ENCODE data around the gene TMEM237. TPM values are rescaled to one million over a fixed set of nuclear protein-coding genes. Genes with fewer than 3 reads are reported as not detected.
"Not testable (repeated sequence)": the region's sequence is repeated elsewhere in the genome, so short reads cannot be mapped to it uniquely, and the experiment has no call there.

The TMEM237 gene
- total RNA-seq, 1 donor from 2014 or later, result 55.3 TPM

DNA sequence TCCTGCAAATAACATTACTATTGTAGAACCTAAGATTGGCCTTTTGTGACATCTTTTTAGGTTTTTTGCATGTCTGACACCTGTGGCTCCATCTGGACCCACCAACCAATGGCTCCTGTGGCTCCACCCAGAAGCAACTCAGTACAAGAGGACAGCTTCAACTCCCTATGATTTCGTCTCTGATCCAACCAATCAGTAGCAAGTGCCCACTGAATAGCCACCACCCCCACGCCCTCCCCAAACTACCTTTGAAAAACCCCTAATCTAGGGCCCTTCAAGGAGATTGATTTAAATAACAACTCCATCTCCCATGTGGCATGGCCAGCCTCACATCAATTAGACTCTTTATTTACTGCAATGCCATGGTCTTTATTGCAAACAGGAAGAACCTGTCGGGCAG, 31.5 kb upstream of the TMEM237 start:
- Mint-ChIP-seq H3K36me3 (ENCODE audit: insufficient read depth) (no peaks in the 10 kb centered on the region), H3K27me3 (no peaks in the 10 kb centered on the region), H3K4me3 (ENCODE audit: low read depth) (no peak overlapping the region), H3K4me1 (ENCODE audit: low read depth) (peaks cover 4% of the 10 kb centered on the region), H3K27ac (no peak overlapping the region), H3K9me3 (ENCODE audit: low read depth) (peaks cover 4% of the 10 kb centered on the region)
- TF ChIP-seq, protein P1, sequence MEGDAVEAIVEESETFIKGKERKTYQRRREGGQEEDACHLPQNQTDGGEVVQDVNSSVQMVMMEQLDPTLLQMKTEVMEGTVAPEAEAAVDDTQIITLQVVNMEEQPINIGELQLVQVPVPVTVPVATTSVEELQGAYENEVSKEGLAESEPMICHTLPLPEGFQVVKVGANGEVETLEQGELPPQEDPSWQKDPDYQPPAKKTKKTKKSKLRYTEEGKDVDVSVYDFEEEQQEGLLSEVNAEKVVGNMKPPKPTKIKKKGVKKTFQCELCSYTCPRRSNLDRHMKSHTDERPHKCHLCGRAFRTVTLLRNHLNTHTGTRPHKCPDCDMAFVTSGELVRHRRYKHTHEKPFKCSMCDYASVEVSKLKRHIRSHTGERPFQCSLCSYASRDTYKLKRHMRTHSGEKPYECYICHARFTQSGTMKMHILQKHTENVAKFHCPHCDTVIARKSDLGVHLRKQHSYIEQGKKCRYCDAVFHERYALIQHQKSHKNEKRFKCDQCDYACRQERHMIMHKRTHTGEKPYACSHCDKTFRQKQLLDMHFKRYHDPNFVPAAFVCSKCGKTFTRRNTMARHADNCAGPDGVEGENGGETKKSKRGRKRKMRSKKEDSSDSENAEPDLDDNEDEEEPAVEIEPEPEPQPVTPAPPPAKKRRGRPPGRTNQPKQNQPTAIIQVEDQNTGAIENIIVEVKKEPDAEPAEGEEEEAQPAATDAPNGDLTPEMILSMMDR (IDR thresholded peaks at IDR 0.05; ENCODE audit: unreplicated experiment), result no peak
- DNase-seq (ENCODE audit: low spot score, unreplicated experiment), result no peak

DNA sequence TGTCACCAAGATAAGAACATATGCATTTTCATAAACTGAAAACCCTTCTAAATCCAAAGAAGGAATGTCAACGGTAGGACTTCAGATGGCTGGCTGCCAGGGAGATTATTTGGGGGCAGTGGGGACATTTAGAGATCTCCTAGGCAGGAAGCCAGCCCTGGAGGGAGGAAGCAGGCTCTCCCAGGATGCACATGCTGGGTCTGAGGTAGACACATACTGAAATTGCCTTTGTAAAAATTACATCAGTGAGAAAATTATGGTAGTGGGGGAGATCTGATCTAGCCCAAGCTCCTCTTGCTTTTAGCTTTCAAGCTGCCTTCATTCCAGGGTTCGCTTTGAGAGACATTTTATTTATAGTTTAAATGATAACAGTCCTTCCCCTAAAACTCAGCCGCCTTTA, 31.0 kb upstream of the TMEM237 start:
- peaks cover 4% of the 10 kb centered on the region for H3K9me3 Mint-ChIP-seq (ENCODE audit: low read depth)
- TF ChIP-seq, protein P1 (IDR thresholded peaks at IDR 0.05; ENCODE audit: unreplicated experiment), result no peak
- H3K4me3 Mint-ChIP-seq (ENCODE audit: low read depth), result no peak overlapping the region

DNA sequence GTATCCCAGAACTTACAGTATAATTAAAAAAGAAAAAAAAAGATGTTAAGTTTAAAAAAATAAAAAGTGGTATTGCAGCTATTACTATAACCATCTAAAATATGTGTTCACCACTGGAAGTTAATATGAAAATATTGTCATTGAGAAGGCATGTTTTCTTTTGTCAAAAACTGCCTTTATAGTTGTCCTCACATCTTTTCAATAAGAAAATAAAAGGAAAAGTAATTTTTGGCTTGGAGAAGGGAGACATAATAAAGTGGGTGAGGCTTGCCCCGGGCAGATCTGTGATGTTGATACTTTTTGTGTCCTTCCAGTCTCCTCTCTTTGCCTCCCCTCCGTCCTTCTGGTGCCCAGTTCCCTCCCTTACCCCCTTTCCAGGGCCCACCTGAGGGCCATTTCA, 30.2 kb upstream of the TMEM237 start:
- no peaks in the 10 kb centered on the region for H3K27me3 Mint-ChIP-seq
- no peak for DNase-seq (ENCODE audit: low spot score, unreplicated experiment)
- TF ChIP-seq, protein P1 (IDR thresholded peaks at IDR 0.05; ENCODE audit: unreplicated experiment), result no peak
- no peak overlapping the region for H3K4me3 Mint-ChIP-seq (ENCODE audit: low read depth)
- peaks cover 4% of the 10 kb centered on the region for H3K4me1 Mint-ChIP-seq (ENCODE audit: low read depth)
- no peak overlapping the region for H3K27ac Mint-ChIP-seq
- H3K36me3 Mint-ChIP-seq (ENCODE audit: insufficient read depth), result no peaks in the 10 kb centered on the region
- H3K9me3 Mint-ChIP-seq (ENCODE audit: low read depth), result peaks cover 4% of the 10 kb centered on the region

More for the DNA sequence above, 31.0 kb upstream of the TMEM237 start:
- no peak overlapping the region for H3K27ac Mint-ChIP-seq
- no peaks in the 10 kb centered on the region for H3K36me3 Mint-ChIP-seq (ENCODE audit: insufficient read depth)
- H3K4me1 Mint-ChIP-seq (ENCODE audit: low read depth), result peaks cover 4% of the 10 kb centered on the region
- no peaks in the 10 kb centered on the region for H3K27me3 Mint-ChIP-seq
- DNase-seq (ENCODE audit: low spot score, unreplicated experiment), result no peak

DNA sequence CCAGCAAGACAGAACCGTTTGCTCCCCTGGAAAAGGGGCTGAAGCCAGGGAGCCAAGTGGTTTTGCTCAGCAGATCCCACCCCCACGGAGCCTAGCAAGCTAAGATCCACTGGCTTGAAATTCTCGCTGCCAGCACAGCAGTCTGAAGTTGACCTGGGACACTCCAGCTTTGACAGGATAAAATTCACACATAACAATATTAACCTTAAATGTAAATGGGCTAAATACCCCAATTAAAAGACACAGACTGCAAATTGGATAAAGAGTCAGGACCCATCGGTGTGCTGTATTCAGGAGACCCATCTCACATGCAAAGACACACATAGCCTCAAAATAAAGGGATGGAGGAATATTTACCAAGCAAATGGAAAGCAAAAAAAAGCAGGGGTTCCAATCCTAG, 27.9 kb upstream of the TMEM237 start:
- not testable (repeated sequence) for H3K27ac Mint-ChIP-seq; DNase-seq (ENCODE audit: low spot score, unreplicated experiment); H3K36me3 Mint-ChIP-seq (ENCODE audit: insufficient read depth); H3K4me3 Mint-ChIP-seq (ENCODE audit: low read depth); H3K27me3 Mint-ChIP-seq; H3K4me1 Mint-ChIP-seq (ENCODE audit: low read depth); H3K9me3 Mint-ChIP-seq (ENCODE audit: low read depth)

DNA sequence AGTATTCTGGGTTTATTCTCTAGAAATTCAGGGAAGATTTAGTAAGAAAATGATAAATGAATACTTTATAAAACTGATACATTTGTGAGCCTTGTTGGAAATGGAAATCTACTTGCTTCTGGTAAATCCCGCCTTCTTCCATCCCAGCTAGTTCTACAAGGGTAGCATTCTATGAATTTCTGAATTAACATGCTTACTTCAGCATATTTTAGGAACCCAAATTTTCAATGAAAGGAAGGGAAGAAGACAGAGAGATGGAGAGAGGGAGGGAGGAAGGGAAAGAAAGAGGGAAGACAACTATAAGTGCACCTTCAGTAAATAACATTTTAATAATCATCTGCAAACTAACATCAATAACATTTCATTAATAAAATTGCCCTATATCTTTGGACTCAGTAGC, 26.6 kb upstream of the TMEM237 start:
- TF ChIP-seq, protein P1 (IDR thresholded peaks at IDR 0.05; ENCODE audit: unreplicated experiment), result no peak
- Mint-ChIP-seq H3K4me1 (ENCODE audit: low read depth) (peaks cover 1% of the 10 kb centered on the region), H3K9me3 (ENCODE audit: low read depth) (peaks cover 4% of the 10 kb centered on the region), H3K4me3 (ENCODE audit: low read depth) (no peak overlapping the region), H3K36me3 (ENCODE audit: insufficient read depth) (no peaks in the 10 kb centered on the region), H3K27ac (no peak overlapping the region), H3K27me3 (no peaks in the 10 kb centered on the region)
- no peak for DNase-seq (ENCODE audit: low spot score, unreplicated experiment)

DNA sequence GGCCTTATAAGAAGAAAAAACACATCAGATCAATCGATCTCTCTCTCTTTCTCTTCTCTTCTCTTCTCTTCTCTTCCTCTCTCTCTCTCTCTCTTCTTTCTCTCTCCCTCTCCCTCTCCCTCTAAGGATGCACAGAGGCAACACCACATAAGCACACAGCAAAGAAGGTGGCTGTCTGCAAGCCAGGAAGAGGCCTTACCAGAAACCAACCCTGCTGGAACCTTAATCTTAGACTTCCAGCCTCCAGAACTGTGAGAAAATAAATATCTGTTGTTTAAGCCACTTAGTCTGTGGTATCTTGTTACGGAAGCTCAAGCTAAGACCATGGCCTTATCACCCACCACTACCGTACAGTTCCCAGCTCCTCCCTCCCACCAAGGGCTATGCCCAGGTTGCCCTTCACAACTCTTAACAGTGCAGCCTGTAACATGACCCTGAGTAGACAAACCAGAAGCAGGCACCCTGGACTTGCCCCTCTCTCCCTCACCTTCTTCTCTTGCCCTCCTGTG, 25.2 kb upstream of the TMEM237 start:
- no peaks in the 10 kb centered on the region for H3K4me1 Mint-ChIP-seq (ENCODE audit: low read depth)
- H3K36me3 Mint-ChIP-seq (ENCODE audit: insufficient read depth), result no peaks in the 10 kb centered on the region
- peak overlapping the region; percentile 78 for H3K27ac Mint-ChIP-seq
- peaks cover 4% of the 10 kb centered on the region for H3K9me3 Mint-ChIP-seq (ENCODE audit: low read depth)
- TF ChIP-seq, protein P1 (IDR thresholded peaks at IDR 0.05; ENCODE audit: unreplicated experiment), result no peak
- H3K4me3 Mint-ChIP-seq (ENCODE audit: low read depth), result no peak overlapping the region
- no peaks in the 10 kb centered on the region for H3K27me3 Mint-ChIP-seq
- DNase-seq (ENCODE audit: low spot score, unreplicated experiment), result no peak

Measured in progenitor cell of endocrine pancreas (in vitro differentiated cells).